Astrocyte of the hippocampus (primary cell): ENCODE measurements around the gene PWWP2A.
A peak's percentile ranks its signal among the peaks of the same experiment; 100 is the strongest.

ENCODE experiments used
- DNase-seq: peaks from one replicate; pipeline ENCODE4 v3.0.0; 2011; ENCODE audit warnings: low read depth, low spot score

PWWP2A gene

GRCh38 chr5:160133071-160133917 lies 14.0 kb upstream of the PWWP2A start:
- DNase-seq, result peak; percentile 78

GRCh38 chr5:160129841-160130240 lies 10.6 kb upstream of the PWWP2A start:
- DNase-seq, result no peak

GRCh38 chr5:160128632-160129031 lies 9.4 kb upstream of the PWWP2A start:
- DNase-seq, result no peak

- DNase-seq, result no peak
Observed at GRCh38 chr5:160119905-160120266, 636 bp upstream of the PWWP2A start.

GRCh38 chr5:160118349-160119141 lies 705 bp downstream of the PWWP2A start:
- DNase-seq, result no peak

- no peak for DNase-seq
Observed at GRCh38 chr5:160116991-160117390, 2.3 kb downstream of the PWWP2A start.

- DNase-seq, result no peak
Observed at GRCh38 chr5:160108124-160108523, 11.1 kb downstream of the PWWP2A start.

- peak; percentile 14 for DNase-seq
Observed at GRCh38 chr5:160105686-160106360, 13.4 kb downstream of the PWWP2A start.

- DNase-seq, result no peak
Observed at GRCh38 chr5:160097991-160098390, 21.3 kb downstream of the PWWP2A start.

- DNase-seq, result no peak
Observed at GRCh38 chr5:160096178-160096577, 23.1 kb downstream of the PWWP2A start.

- DNase-seq, result no peak
Observed at GRCh38 chr5:160092960-160093707, 26.1 kb downstream of the PWWP2A start.

GRCh38 chr5:160092514-160092913 lies 26.7 kb downstream of the PWWP2A start:
- no peak for DNase-seq

GRCh38 chr5:160090059-160090458 lies 29.2 kb downstream of the PWWP2A start:
- no peak for DNase-seq

GRCh38 chr5:160089531-160089930 lies 29.7 kb downstream of the PWWP2A start:
- DNase-seq, result no peak

- DNase-seq, result no peak
Observed at GRCh38 chr5:160088805-160089204, 30.4 kb downstream of the PWWP2A start.

- no peak for DNase-seq
Observed at GRCh38 chr5:160087199-160087598, 32.1 kb downstream of the PWWP2A start.

GRCh38 chr5:160084144-160084543 lies 35.1 kb downstream of the PWWP2A start:
- DNase-seq, result no peak

GRCh38 chr5:160083501-160083900 lies 35.7 kb downstream of the PWWP2A start:
- DNase-seq, result no peak

GRCh38 chr5:160082614-160083500 lies 36.4 kb downstream of the PWWP2A start:
- peak; percentile 84 for DNase-seq

- no peak for DNase-seq
Observed at GRCh38 chr5:160081495-160081894, 37.8 kb downstream of the PWWP2A start.

- no peak for DNase-seq
Observed at GRCh38 chr5:160079753-160080152, 39.5 kb downstream of the PWWP2A start.
